GM12874 (cell line): Measurements from ENCODE around the gene HMGCS1.

Experiments used
- TF ChIP-seq, protein P1 (sequence below): IDR thresholded peaks from 2 replicates; pipeline ENCODE4 v1.5.1; 2011; ENCODE audit warnings: low read depth, mild to moderate bottlenecking, control low read depth, low read length, moderate library complexity; ENCODE audit not compliant: insufficient read depth

HMGCS1 gene

DNA sequence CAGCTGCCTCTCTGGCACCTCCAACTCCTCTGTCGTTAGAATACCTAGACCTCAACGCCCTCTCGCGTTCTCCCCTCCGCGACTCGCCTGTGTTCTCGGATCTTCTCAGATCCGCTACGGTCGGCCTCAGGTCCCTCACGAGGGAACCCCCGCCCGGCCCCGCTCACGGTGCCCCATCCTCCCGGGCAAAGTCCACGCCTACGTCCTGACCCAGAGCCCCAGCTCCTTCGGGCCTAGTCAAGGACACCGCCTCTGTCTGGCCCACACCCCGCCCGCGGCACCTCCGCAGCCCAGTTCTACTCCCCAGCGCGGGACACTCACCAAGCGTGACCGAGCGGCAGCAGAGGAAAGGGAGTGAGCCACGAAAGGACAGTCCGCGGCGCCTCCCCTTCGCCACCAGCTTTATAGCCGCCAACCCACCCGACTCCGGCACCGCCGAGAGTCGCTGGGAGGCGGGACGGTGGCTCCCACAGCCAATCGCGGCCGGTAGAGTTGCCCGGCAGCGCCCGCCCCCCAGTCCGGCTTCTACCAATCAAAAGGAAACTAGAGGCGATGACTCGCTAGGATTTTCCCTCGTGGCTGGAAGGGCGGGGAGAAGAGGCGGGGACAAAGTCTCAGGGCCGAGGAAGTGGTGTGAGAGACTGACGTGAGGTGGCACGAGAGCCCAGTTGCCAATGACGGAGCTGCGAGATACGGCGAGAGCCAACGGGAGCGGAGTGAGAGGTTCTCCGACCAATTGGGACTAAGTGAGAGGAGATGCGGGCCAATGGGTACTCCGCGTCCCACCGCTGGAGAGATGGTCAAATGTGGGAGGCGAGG is at the start of gene HMGCS1:
TSS of gene HMGCS1 (minus strand) at position 378 of the 819 bp plus-strand sequence. CDS start 14,447 bp downstream, outside the sequence.
- TF ChIP-seq, protein P1, sequence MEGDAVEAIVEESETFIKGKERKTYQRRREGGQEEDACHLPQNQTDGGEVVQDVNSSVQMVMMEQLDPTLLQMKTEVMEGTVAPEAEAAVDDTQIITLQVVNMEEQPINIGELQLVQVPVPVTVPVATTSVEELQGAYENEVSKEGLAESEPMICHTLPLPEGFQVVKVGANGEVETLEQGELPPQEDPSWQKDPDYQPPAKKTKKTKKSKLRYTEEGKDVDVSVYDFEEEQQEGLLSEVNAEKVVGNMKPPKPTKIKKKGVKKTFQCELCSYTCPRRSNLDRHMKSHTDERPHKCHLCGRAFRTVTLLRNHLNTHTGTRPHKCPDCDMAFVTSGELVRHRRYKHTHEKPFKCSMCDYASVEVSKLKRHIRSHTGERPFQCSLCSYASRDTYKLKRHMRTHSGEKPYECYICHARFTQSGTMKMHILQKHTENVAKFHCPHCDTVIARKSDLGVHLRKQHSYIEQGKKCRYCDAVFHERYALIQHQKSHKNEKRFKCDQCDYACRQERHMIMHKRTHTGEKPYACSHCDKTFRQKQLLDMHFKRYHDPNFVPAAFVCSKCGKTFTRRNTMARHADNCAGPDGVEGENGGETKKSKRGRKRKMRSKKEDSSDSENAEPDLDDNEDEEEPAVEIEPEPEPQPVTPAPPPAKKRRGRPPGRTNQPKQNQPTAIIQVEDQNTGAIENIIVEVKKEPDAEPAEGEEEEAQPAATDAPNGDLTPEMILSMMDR = no peak

DNA sequence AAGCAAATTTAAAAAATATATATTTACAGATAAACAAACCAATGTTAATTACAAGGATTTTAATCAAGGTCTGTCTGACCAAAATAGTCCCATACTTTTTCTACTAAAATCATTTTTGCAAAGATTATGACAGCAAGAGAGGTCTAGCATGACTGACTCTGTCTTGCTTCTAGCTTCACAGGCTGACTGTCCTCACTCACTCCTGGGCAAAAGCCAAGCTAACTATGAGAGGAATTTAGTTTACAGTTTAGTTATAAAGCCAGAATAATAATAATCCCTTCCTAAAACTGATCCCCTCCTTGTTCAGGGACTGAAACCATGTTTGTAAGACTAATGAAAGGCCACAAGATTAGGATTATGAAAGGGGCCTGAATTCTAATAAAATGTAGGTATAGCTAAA is 45.5 kb upstream of the HMGCS1 start:
- TF ChIP-seq, protein P1 = no peak

DNA sequence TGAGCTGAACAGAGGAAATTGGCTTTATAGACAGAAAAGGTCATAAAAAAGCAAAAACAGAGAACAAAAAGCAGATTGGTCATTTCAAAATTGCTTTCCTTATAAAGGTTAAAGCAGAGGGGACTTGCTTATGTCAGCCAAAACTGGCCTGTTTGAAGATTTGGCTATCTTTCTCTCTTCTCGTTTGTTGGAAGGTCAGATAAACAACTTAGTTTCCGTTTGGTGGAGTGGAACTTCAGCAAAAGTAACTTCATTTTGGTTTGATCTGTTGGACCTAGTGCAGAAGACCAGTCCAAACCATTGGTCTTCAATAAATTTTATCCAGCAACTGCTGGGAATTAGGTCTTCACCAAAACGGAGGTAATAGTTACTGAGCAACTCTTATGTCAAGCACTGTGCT is 45.1 kb upstream of the HMGCS1 start:
- TF ChIP-seq, protein P1 = no peak

DNA sequence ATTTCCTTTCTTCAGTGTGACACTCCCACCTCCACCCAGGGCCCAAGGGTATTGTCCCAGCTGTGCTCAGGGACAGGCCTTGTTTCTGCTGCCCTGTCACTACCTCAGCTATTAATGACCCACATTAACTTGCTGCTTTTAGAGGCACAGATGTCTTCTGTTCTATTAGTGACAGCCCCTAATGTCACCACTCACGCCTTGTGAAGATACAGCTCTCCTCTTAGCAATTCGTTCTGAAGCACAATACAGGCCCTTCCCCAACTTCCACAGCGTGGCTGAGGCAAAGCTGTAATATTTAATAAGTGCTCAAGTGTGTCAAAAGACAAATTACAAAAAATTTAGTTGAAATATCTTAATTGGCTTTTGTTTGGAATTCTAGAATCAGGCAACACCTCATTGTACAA is 44.7 kb upstream of the HMGCS1 start:
- TF ChIP-seq, protein P1 = no peak

DNA sequence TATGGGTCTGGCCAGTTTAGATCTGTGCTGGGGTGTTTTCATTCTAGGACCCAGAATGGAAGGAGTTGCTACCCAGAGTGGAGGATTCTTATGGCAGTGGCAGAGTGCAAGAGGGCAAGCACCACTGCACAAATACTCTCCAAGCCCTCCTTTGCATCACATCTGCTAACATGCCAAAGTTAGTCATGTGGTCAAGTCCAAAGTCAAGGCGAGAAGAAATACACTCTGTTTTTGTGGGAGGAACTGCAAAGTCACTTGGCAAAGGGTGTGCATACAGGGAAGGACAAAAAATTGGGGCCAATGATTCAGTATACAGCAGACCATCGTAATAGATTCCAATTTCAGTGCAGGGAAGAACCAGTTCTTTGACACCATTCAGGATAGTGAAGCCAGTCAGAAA is 43.9 kb upstream of the HMGCS1 start:
- TF ChIP-seq, protein P1 = no peak

DNA sequence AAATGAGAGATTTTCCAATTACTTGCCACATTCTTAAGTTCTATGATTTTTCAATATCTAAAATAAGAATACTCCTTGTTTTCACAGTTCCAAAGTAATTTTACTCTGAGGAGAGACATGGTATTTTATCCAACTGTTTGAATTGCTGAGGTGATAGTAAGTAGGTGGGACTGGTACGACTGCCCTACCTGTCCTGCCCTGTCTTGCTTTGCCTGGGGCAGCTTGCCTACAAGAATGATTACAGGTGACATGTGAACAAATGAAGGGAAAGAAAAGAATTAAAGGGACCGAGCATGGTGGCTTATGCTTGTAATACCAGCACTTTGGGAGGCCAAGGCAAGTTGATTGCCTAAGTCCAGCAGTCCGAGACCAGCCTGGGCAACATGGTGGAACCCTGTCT is 41.6 kb upstream of the HMGCS1 start:
- TF ChIP-seq, protein P1 = no peak

DNA sequence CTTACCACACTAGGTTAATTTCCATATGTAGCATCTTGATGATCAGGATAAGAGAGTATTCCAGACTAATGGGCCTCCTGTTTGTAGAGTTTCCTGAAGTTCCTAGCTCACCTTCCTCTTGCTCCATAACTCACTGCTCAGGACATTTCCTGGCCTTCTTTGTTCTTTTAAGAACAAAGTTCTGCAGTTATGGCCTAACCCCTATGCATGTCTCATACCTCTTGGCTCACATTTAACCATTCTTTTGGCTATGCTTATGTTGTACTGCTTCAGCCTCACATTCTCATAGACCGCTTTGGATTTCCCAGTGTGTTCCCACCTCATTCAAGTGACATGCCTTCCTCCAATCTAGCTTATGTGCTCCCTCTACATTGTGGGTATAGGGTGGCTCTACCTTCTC is 40.5 kb upstream of the HMGCS1 start:
- TF ChIP-seq, protein P1 = no peak
